HPDE6-E6E7 (cell line): ENCODE data around the gene TEDC1.
A peak's percentile ranks its signal among the peaks of the same experiment; 100 is the strongest.

ENCODE experiments used
- DNase-seq: peaks from one replicate; pipeline ENCODE4 v3.0.0; 2011; ENCODE audit warnings: missing footprints; ENCODE audit errors: extremely low spot score

Gene TEDC1

GRCh38 chr14:105525861-105526775, 35.1 kb downstream of the TEDC1 start, which contains the start of gene TMEM121:
TMEM121 (plus strand) TSS chr14:105526583; CDS start chr14:105528835, 2,252 bp downstream.
- DNase-seq: no peak

GRCh38 chr14:105526776-105527380, 35.8 kb downstream of the TEDC1 start:
- no peak for DNase-seq

- DNase-seq: no peak
Observed at GRCh38 chr14:105527381-105527825, 36.4 kb downstream of the TEDC1 start.

- peak; percentile 84 for DNase-seq
Observed at GRCh38 chr14:105527826-105528585, 37.0 kb downstream of the TEDC1 start.

GRCh38 chr14:105528586-105529318, 37.7 kb downstream of the TEDC1 start:
- DNase-seq: no peak

- DNase-seq: no peak
Observed at GRCh38 chr14:105529319-105529568, 38.2 kb downstream of the TEDC1 start.

GRCh38 chr14:105529569-105530284, 38.7 kb downstream of the TEDC1 start:
- no peak for DNase-seq

- DNase-seq: no peak
Observed at GRCh38 chr14:105530285-105531087, 39.4 kb downstream of the TEDC1 start.

- DNase-seq: no peak
Observed at GRCh38 chr14:105531088-105531893, 40.2 kb downstream of the TEDC1 start.

GRCh38 chr14:105531894-105532623, 41.0 kb downstream of the TEDC1 start:
- no peak for DNase-seq

- DNase-seq: no peak
Observed at GRCh38 chr14:105532735-105533141, 41.7 kb downstream of the TEDC1 start.

- DNase-seq: no peak
Observed at GRCh38 chr14:105533391-105533790, 42.3 kb downstream of the TEDC1 start.

- DNase-seq: no peak
Observed at GRCh38 chr14:105533811-105534498, 42.9 kb downstream of the TEDC1 start.

- DNase-seq: no peak
Observed at GRCh38 chr14:105534586-105534985, 43.5 kb downstream of the TEDC1 start.

- DNase-seq: no peak
Observed at GRCh38 chr14:105536051-105536450, 45.0 kb downstream of the TEDC1 start.

- no peak for DNase-seq
Observed at GRCh38 chr14:105536691-105537579, 45.9 kb downstream of the TEDC1 start.
